ENCODE results near the gene PRKAG1. TPM values are rescaled to one million over a fixed set of nuclear protein-coding genes. Genes with fewer than 3 reads are reported as not detected.

Gene PRKAG1
- total and polyA plus RNA-seq, 10 of the 15 experiments (the other 5 are each of a cell fraction or from before 2014, with no cell fraction given): 44.5 to 91.6 (median 60.9) TPM

GRCh38 chr12:49043856-49044258 is 25.3 kb upstream of the PRKAG1 start (continued):
- no peak for TF ChIP-seq CEBPB (IDR thresholded peaks at IDR 0.05; ENCODE audit: borderline replicate concordance in 1 of 2, low read depth in 2 of 2, low read length in 2 of 2)
- TF ChIP-seq SMARCA5 (IDR thresholded peaks at IDR 0.05): no peak
- no peak for TF ChIP-seq MTA3 (IDR thresholded peaks at IDR 0.05; ENCODE audit: borderline replicate concordance, low read length)
- no peak for TF ChIP-seq HCFC1 (IDR thresholded peaks at IDR 0.05; ENCODE audit: low read length)
- TF ChIP-seq NR2C1 (IDR thresholded peaks at IDR 0.05): no peak
- TF ChIP-seq ATF2 (IDR thresholded peaks at IDR 0.05; ENCODE audit: low read length): no peak
- no peak for TF ChIP-seq SIN3A (IDR thresholded peaks at IDR 0.05; ENCODE audit: low read depth, low read length)
- no peak for TF ChIP-seq ZNF24 (IDR thresholded peaks at IDR 0.05)
- TF ChIP-seq MEF2A (IDR thresholded peaks at IDR 0.05; ENCODE audit: insufficient read depth, low read depth, low read length): no peak
- no peak for TF ChIP-seq EED (IDR thresholded peaks at IDR 0.05; ENCODE audit: low read depth)
- TF ChIP-seq RB1 (IDR thresholded peaks at IDR 0.05; ENCODE audit: borderline replicate concordance): no peak
- no peak for TF ChIP-seq USF2 (IDR thresholded peaks at IDR 0.05; ENCODE audit: borderline replicate concordance, low read depth, low read length)
- TF ChIP-seq SRF (IDR thresholded peaks at IDR 0.05; ENCODE audit: low read depth in 2 of 2, low read length in 2 of 2): no peak
- TF ChIP-seq CREB1 (IDR thresholded peaks at IDR 0.05; ENCODE audit: low read depth): no peak
- 0 out of 2 replicates have a peak, but pooled peaks have one; percentile 42 for TF ChIP-seq YY1 (IDR thresholded peaks at IDR 0.05; ENCODE audit: low read depth, low read length)
- TF ChIP-seq E4F1 (IDR thresholded peaks at IDR 0.05; ENCODE audit: borderline replicate concordance, partially characterized antibody): no peak
- no peak for TF ChIP-seq SREBF2 (IDR thresholded peaks at IDR 0.05; ENCODE audit: low read length)
- TF ChIP-seq CBX3 (IDR thresholded peaks at IDR 0.05; ENCODE audit: borderline replicate concordance, low read depth): no peak
- no peak for TF ChIP-seq E2F8 (IDR thresholded peaks at IDR 0.05; ENCODE audit: low read depth, partially characterized antibody)
- TF ChIP-seq RAD21 (IDR thresholded peaks at IDR 0.05; ENCODE audit: insufficient read depth, low read depth, low read length): peak; percentile 38
- TF ChIP-seq BRCA1 (IDR thresholded peaks at IDR 0.05; ENCODE audit: low read depth, low read length): no peak

Data from GM12878 (cell line).